ENCODE results near the gene PLEKHG5. TPM values are rescaled to one million over a fixed set of nuclear protein-coding genes. Genes with fewer than 3 reads are reported as not detected.

Gene PLEKHG5
- total RNA-seq, 4 donors from 2014 or later = 5.8 to 12.0 (median 8.4) TPM

GRCh38 chr1:6427441-6428390 lies 63.8 kb downstream of the PLEKHG5 start:
- TF ChIP-seq POLR2A (IDR thresholded peaks at IDR 0.05) (no peak), CTCF (IDR thresholded peaks at IDR 0.05) (no peak)
- peaks cover 13 to 25% of the 10 kb centered on the region in 2 donors for H3K4me1 ChIP-seq
- H3K9me3 ChIP-seq = no peaks in the 10 kb centered on the region
- WGBS, 2 donors = 56 to 69% methylated on average over 11 of the region's 26 CpGs
- H3K4me3 ChIP-seq (replicated peaks in 1 of 3) = no peak overlapping the region
- no peaks in the 10 kb centered on the region for H3K36me3 ChIP-seq
- H3K27ac ChIP-seq = no peak overlapping the region
- intact Hi-C loops (cut with DNase I) = no loop called here
- H3K27me3 ChIP-seq = peaks cover 23% of the 10 kb centered on the region
- DNase-seq = no peak

- intact Hi-C loops (cut with DNase I) = no loop called here
- H3K27ac ChIP-seq = no peak overlapping the region
- no peak for TF ChIP-seq POLR2A (IDR thresholded peaks at IDR 0.05)
- no peak for TF ChIP-seq CTCF (IDR thresholded peaks at IDR 0.05)
- no peak for DNase-seq
- H3K27me3 ChIP-seq = peaks cover 23% of the 10 kb centered on the region
- peaks cover 13 to 25% of the 10 kb centered on the region in 2 donors for H3K4me1 ChIP-seq
- H3K9me3 ChIP-seq = no peaks in the 10 kb centered on the region
- H3K4me3 ChIP-seq (replicated peaks in 1 of 3) = no peak overlapping the region
- no peaks in the 10 kb centered on the region for H3K36me3 ChIP-seq
- WGBS, 2 donors = 89 to 94% methylated on average over 7 to 10 of the region's 10 CpGs
Measured at GRCh38 chr1:6426972-6427350, 64.5 kb downstream of the PLEKHG5 start.

- intact Hi-C loops (cut with DNase I) = no loop called here
- peaks cover 24% of the 10 kb centered on the region for H3K27me3 ChIP-seq
- TF ChIP-seq POLR2A (IDR thresholded peaks at IDR 0.05) = no peak
- no peak for TF ChIP-seq CTCF (IDR thresholded peaks at IDR 0.05)
- H3K27ac ChIP-seq = no peak overlapping the region
- 85 to 86% methylated on average over 5 to 9 of the region's 9 CpGs for WGBS, 2 donors
- no peaks in the 10 kb centered on the region for H3K9me3 ChIP-seq
- DNase-seq = no peak
- no peaks in the 10 kb centered on the region for H3K36me3 ChIP-seq
- peaks cover 13 to 25% of the 10 kb centered on the region in 2 donors for H3K4me1 ChIP-seq
- no peak overlapping the region for H3K4me3 ChIP-seq (replicated peaks in 1 of 3)
Measured at GRCh38 chr1:6426277-6426971, 65.0 kb downstream of the PLEKHG5 start.

GRCh38 chr1:6425658-6426057 lies 65.8 kb downstream of the PLEKHG5 start:
- 73 to 80% methylated on average over 5 to 6 of the region's 6 CpGs for WGBS, 2 donors

More at GRCh38 chr1:6425658-6426057, 65.8 kb downstream of the PLEKHG5 start:
- no peak for DNase-seq
- Histone ChIP-seq H3K4me3 (replicated peaks in 1 of 3) (no peak overlapping the region), H3K27me3 (peaks cover 31% of the 10 kb centered on the region), H3K9me3 (no peaks in the 10 kb centered on the region), H3K4me1 (peaks cover 13 to 25% of the 10 kb centered on the region in 2 donors), H3K27ac (no peak overlapping the region), H3K36me3 (no peaks in the 10 kb centered on the region)
- intact Hi-C loops (cut with DNase I) = no loop called here
- no peak for TF ChIP-seq CTCF (IDR thresholded peaks at IDR 0.05)
- no peak for TF ChIP-seq POLR2A (IDR thresholded peaks at IDR 0.05)
